PC-3 (cell line): ENCODE measurements around the gene PXMP4.

Experiments used
- EZH2 ChIP-seq: fragments of 300-600 bp; sonication (generic); IDR thresholded peaks from one replicate; pipeline ENCODE4 v1.6.1; 2017; ENCODE audit warnings: antibody characterized with exemption, mild to moderate bottlenecking, low read length; ENCODE audit not compliant: unreplicated experiment
- TF ChIP-seq, protein P1 (sequence below): fragments of 300-600 bp; sonication (generic); conservative IDR thresholded peaks from 2 replicates; pipeline ENCODE4 v1.5.1; 2017; ENCODE audit warnings: antibody characterized with exemption, low read depth, mild to moderate bottlenecking, low read length

GRCh38 chr20:33753143-33753542 lies 33.0 kb upstream of the PXMP4 start:
- TF ChIP-seq EZH2, result no peak
- TF ChIP-seq, protein P1, sequence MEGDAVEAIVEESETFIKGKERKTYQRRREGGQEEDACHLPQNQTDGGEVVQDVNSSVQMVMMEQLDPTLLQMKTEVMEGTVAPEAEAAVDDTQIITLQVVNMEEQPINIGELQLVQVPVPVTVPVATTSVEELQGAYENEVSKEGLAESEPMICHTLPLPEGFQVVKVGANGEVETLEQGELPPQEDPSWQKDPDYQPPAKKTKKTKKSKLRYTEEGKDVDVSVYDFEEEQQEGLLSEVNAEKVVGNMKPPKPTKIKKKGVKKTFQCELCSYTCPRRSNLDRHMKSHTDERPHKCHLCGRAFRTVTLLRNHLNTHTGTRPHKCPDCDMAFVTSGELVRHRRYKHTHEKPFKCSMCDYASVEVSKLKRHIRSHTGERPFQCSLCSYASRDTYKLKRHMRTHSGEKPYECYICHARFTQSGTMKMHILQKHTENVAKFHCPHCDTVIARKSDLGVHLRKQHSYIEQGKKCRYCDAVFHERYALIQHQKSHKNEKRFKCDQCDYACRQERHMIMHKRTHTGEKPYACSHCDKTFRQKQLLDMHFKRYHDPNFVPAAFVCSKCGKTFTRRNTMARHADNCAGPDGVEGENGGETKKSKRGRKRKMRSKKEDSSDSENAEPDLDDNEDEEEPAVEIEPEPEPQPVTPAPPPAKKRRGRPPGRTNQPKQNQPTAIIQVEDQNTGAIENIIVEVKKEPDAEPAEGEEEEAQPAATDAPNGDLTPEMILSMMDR, result no peak
